ENCODE measurements around the gene FSD1L.
"Not testable (repeated sequence)": the region's sequence is repeated elsewhere in the genome, so short reads cannot be mapped to it uniquely, and the experiment has no call there.

FSD1L gene

GRCh38 chr9:105496826-105497225 lies 49.0 kb downstream of the FSD1L start:
- DNase-seq, result no peak

- DNase-seq, result no peak
Observed at GRCh38 chr9:105497704-105498103, 49.9 kb downstream of the FSD1L start.

GRCh38 chr9:105500108-105500766 lies 52.4 kb downstream of the FSD1L start:
- DNase-seq, result no peak

- no peak for DNase-seq
Observed at GRCh38 chr9:105501414-105501813, 53.6 kb downstream of the FSD1L start.

GRCh38 chr9:105502276-105502675 lies 54.4 kb downstream of the FSD1L start:
- DNase-seq, result no peak

- no peak for DNase-seq
Observed at GRCh38 chr9:105503881-105504280, 56.0 kb downstream of the FSD1L start.

- no peak for DNase-seq
Observed at GRCh38 chr9:105507096-105507790, 59.4 kb downstream of the FSD1L start.

- no peak for DNase-seq
Observed at GRCh38 chr9:105508530-105508929, 60.7 kb downstream of the FSD1L start.

- DNase-seq, result no peak
Observed at GRCh38 chr9:105510024-105510423, 62.2 kb downstream of the FSD1L start.

- DNase-seq, result no peak
Observed at GRCh38 chr9:105511446-105511845, 63.6 kb downstream of the FSD1L start.

GRCh38 chr9:105515811-105516413 lies 68.1 kb downstream of the FSD1L start:
- no peak for DNase-seq

GRCh38 chr9:105519710-105520369 lies 72.0 kb downstream of the FSD1L start:
- DNase-seq, result not testable (repeated sequence)

- DNase-seq, result not testable (repeated sequence)
Observed at GRCh38 chr9:105520992-105521391, 73.2 kb downstream of the FSD1L start.

- not testable (repeated sequence) for DNase-seq
Observed at GRCh38 chr9:105522618-105523385, 75.0 kb downstream of the FSD1L start.

- DNase-seq, result no peak
Observed at GRCh38 chr9:105531530-105531929, 83.7 kb downstream of the FSD1L start.

GRCh38 chr9:105535920-105536668 lies 88.3 kb downstream of the FSD1L start:
- DNase-seq, result no peak

- no peak for DNase-seq
Observed at GRCh38 chr9:105539452-105539851, 91.6 kb downstream of the FSD1L start.

GRCh38 chr9:105541838-105542237 lies 94.0 kb downstream of the FSD1L start:
- DNase-seq, result no peak

- no peak for DNase-seq
Observed at GRCh38 chr9:105554042-105554441, 106.2 kb downstream of the FSD1L start.

GRCh38 chr9:105557804-105558610 lies 110.2 kb downstream of the FSD1L start, which contains the start of gene FKTN:
TSS of gene FKTN (plus strand) at chr9:105558131. CDS start at chr9:105575033, 16,902 bp downstream.
- DNase-seq, result peak; percentile 93

GRCh38 chr9:105572455-105572854 lies 124.6 kb downstream of the FSD1L start:
- no peak for DNase-seq
